ENCODE results near the gene FAM53A. TPM values are rescaled to one million over a fixed set of nuclear protein-coding genes. Genes with fewer than 3 reads are reported as not detected.
"Not testable (repeated sequence)": the region's sequence is repeated elsewhere in the genome, so short reads cannot be mapped to it uniquely, and the experiment has no call there.

The FAM53A gene
- total and polyA plus RNA-seq, 8 donors, result 0.73 to 2.8 (median 1.8) TPM; not detected in 4

DNA sequence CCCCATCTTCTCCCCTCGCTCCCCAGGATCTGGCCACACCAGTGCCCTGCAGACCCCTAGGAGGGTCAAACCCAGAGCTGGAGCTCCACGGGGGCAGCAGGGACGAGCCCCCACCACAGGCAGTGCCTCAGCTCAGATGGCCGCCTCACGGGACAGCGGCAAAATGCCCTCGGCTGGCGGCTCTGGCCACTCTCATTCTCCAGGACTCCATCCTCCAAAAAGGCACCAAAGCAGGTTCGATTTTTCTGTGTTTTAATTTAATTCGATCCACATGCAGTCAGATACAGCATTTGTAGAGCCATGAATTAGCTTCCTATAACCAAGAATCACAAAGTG lies 8.3 kb downstream of the FAM53A start:
- intact Hi-C loops (cut with DNase I; ENCODE audit: low total_unique reads), result no loop called here
- no peak for DNase-seq
- TF ChIP-seq EP300 (IDR thresholded peaks at IDR 0.05) (no peak), POLR2A (IDR thresholded peaks at IDR 0.05) (no peak), POLR2AphosphoS5 (IDR thresholded peaks at IDR 0.05) (no peak)
- TF ChIP-seq, protein P1, sequence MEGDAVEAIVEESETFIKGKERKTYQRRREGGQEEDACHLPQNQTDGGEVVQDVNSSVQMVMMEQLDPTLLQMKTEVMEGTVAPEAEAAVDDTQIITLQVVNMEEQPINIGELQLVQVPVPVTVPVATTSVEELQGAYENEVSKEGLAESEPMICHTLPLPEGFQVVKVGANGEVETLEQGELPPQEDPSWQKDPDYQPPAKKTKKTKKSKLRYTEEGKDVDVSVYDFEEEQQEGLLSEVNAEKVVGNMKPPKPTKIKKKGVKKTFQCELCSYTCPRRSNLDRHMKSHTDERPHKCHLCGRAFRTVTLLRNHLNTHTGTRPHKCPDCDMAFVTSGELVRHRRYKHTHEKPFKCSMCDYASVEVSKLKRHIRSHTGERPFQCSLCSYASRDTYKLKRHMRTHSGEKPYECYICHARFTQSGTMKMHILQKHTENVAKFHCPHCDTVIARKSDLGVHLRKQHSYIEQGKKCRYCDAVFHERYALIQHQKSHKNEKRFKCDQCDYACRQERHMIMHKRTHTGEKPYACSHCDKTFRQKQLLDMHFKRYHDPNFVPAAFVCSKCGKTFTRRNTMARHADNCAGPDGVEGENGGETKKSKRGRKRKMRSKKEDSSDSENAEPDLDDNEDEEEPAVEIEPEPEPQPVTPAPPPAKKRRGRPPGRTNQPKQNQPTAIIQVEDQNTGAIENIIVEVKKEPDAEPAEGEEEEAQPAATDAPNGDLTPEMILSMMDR (IDR thresholded peaks at IDR 0.05), result no peak

DNA sequence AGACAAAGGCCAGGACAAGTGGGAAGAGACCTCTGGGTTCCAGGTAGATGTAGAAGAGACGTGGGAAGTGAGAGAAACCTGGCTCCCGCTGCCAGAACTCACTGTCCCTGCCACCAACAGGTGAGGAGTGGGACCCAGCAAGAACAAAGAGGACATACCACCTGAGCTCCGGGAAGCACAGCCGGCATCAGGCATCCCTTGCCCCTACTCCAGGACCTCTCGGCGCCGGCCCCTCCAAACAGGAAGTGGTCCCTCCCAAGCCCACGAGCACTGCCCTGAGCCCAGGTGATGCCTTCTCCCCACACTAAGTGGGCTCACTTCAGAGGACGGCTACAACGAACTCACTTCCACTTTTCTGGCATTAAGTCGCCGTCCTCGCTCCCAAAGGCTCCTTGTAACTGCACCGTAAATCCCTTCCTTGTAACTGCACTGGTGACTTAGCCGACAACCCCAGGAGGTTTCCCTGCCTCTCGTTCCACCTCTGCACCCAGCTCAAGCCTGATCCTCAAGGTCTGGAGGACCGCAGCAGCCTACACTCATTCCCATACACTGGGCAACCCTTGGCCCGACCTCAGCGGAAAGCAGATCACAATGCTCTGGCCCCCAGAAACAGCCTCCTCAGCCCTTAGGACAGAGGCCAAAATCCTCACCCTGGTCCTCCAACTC lies 8.8 kb downstream of the FAM53A start:
- 82 to 85% (median 84%) methylated on average over 19 of the region's 19 CpGs for WGBS, 5 donors
- TF ChIP-seq POLR2AphosphoS5 (IDR thresholded peaks at IDR 0.05) (no peak), POLR2A (IDR thresholded peaks at IDR 0.05) (no peak), EP300 (IDR thresholded peaks at IDR 0.05) (no peak)
- TF ChIP-seq, protein P1 (IDR thresholded peaks at IDR 0.05), result no peak
- intact Hi-C loops (cut with DNase I; ENCODE audit: low total_unique reads), result no loop called here
- H3K4me3 ChIP-seq, result no peak overlapping the region
- H3K9me3 ChIP-seq, result no peaks in the 10 kb centered on the region
- H3K27me3 ChIP-seq, result no peaks in the 10 kb centered on the region
- H3K36me3 ChIP-seq, result no peaks in the 10 kb centered on the region
- no peaks in the 10 kb centered on the region for H3K4me1 ChIP-seq
- no peak overlapping the region for H3K27ac ChIP-seq
- no peak for DNase-seq

More for the DNA sequence above, 8.3 kb downstream of the FAM53A start:
- Histone ChIP-seq H3K4me1 (no peaks in the 10 kb centered on the region), H3K27me3 (no peaks in the 10 kb centered on the region), H3K4me3 (no peak overlapping the region), H3K27ac (no peak overlapping the region), H3K9me3 (no peaks in the 10 kb centered on the region), H3K36me3 (no peaks in the 10 kb centered on the region)
- 79 to 83% (median 81%) methylated on average over 8 to 10 of the region's 10 CpGs for WGBS, 5 donors

- no peaks in the 10 kb centered on the region for H3K9me3 ChIP-seq
- H3K36me3 ChIP-seq, result no peaks in the 10 kb centered on the region
- 65 to 74% (median 69%) methylated on average over 9 of the region's 9 CpGs for WGBS, 5 donors
- intact Hi-C loops (cut with DNase I; ENCODE audit: low total_unique reads), result no loop called here
- no peak for DNase-seq
- no peaks in the 10 kb centered on the region for H3K4me1 ChIP-seq
- H3K4me3 ChIP-seq, result no peak overlapping the region
- TF ChIP-seq POLR2A (IDR thresholded peaks at IDR 0.05) (no peak), EP300 (IDR thresholded peaks at IDR 0.05) (no peak), POLR2AphosphoS5 (IDR thresholded peaks at IDR 0.05) (no peak)
- TF ChIP-seq, protein P1 (IDR thresholded peaks at IDR 0.05), result no peak
- H3K27ac ChIP-seq, result no peak overlapping the region
- no peaks in the 10 kb centered on the region for H3K27me3 ChIP-seq
Measured at GRCh38 chr4:1674682-1675081, 9.4 kb downstream of the FAM53A start.

- TF ChIP-seq POLR2A (IDR thresholded peaks at IDR 0.05), result no peak
- no peak for TF ChIP-seq EP300 (IDR thresholded peaks at IDR 0.05)
- TF ChIP-seq, protein P1 (IDR thresholded peaks at IDR 0.05), result no peak
- 85 to 88% (median 86%) methylated on average over 20 of the region's 20 CpGs for WGBS, 5 donors
- no peak for DNase-seq
- no peak overlapping the region for H3K27ac ChIP-seq
- no peak overlapping the region for H3K4me3 ChIP-seq
- no peaks in the 10 kb centered on the region for H3K9me3 ChIP-seq
- no peaks in the 10 kb centered on the region for H3K36me3 ChIP-seq
- H3K27me3 ChIP-seq, result no peaks in the 10 kb centered on the region
- H3K4me1 ChIP-seq, result no peaks in the 10 kb centered on the region
- intact Hi-C loops (cut with DNase I; ENCODE audit: low total_unique reads), result no loop called here
Measured at GRCh38 chr4:1673671-1674070, 10.4 kb downstream of the FAM53A start.

DNA sequence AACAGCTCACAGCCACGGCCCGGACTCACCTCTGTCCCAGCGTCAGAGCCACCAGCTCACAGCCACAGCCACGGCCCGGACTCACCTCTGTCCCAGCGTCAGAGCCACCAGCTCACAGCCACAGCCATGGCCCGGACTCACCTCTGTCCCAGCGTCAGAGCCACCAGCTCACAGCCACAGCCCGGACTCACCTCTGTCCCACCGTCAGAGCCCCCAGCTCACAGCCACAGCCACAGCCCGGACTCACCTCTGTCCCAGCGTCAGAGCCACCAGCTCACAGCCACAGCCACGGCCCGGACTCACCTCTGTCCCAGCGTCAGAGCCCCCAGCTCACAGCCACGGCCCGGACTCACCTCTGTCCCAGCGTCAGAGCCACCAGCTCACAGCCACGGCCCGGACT lies 13.1 kb downstream of the FAM53A start:
- H3K27ac ChIP-seq; H3K9me3 ChIP-seq; intact Hi-C loops (cut with DNase I; ENCODE audit: low total_unique reads); H3K36me3 ChIP-seq; H3K4me3 ChIP-seq; DNase-seq; H3K27me3 ChIP-seq; H3K4me1 ChIP-seq: not testable (repeated sequence)
- 91 to 96% (median 92%) methylated on average over 14 to 20 of the region's 20 CpGs for WGBS, 5 donors
